OCI-M2 (cell line): ENCODE results near the gene ALKBH5.

Experiments used
- DNase-seq: peaks from one replicate; lab custom pipeline; 2025; ENCODE audit not compliant: unreplicated experiment; lab: John Stamatoyannopoulos, UW

The ALKBH5 gene

DNA sequence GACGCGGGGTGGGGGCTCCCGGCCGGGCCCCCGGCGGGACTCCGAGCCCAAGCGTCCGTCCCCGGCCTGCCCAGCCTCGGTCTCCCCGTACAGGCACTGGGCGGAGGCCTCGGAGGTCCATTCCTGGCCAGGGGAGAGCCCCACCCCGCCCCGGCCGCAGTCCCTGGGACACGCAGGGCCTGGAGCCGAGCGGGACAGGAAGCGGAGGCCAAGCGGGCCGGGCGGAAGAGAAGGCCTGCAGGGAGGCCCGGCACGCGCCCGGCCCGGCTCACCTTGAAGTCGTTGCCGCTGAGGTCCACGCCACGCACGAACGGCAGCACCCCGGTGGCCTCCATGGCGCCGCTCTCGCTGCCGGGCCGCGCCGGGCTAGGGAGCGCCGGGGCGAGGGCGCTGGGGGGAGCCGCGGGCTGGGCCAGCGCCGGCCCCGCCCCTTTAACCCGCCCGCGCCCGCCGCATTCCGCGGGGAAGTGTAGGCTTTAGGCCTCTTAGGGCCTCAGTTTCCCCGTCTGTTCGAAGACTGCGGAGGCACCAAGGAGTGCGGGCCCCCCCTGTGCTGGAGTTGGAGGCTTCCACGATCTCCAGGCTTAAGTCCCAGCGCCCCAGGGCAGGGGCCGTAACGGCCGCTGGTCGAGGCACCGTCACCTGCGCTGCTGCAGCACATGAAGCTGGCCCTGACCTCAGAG, 74.9 kb downstream of the ALKBH5 start, which contains the start of gene FLII:
TSS of gene FLII (minus strand) at position 383 of the 683 bp plus-strand sequence. CDS start at position 335, 48 bp downstream.
- DNase-seq = no peak
